Uterus (tissue), 2 donors: ENCODE results near the gene SNX17.

Experiments used
- CTCF ChIP-seq, 4 experiments: fragments of 200-600 bp in 2 of 4; fragments of 450-650 bp in 2 of 4; sonication (generic) in 2 of 4; IDR thresholded peaks; one replicate each; pipeline ENCODE4 v1.5.1; 2016 to 2019; ENCODE audit warnings: antibody characterized with exemption in 4 of 4, mild to moderate bottlenecking in 2 of 4, moderate library complexity in 1 of 4
- POLR2A ChIP-seq, 2 donors: fragments of 450-650 bp; IDR thresholded peaks; one replicate each; pipeline ENCODE4 v1.6.1; 2016; ENCODE audit warnings: antibody characterized with exemption in 2 of 2, mild to moderate bottlenecking in 1 of 2, moderate library complexity in 1 of 2

DNA sequence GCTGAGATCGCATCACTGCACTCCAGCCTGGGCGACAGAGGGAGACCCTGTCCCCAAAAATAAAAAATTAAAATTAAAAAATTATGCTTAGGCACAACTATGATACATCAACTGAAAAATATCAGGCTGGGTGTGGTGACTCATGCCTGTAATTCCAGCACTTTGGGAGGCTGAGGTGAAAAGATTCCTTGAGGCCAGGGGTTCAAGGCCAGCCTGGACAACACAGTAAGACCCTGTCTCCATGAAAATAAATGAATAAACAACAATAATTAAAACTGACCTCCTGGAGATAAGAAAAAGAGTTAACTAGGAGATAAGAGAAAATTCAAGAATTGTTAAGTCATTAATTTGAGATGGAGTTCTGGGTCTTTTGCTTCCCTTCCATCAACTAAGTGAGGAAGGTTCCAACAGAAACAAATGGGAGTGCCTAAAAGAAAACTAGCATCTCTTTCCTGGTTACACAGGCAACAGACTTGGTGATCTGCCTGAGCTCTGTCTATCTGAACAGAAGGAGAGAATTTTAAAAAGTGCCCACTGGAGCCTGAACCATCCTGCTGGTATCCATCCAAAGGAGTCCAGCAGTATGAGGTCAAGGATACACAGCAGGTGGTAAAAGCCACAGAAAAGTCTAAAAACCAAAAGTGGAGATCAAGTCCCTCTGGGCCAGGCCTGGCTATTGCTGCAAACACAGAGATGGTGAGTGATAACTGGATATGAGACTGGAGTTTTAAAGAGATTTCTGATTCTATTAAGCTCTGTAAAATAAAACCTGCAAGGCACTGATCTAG lies 30.1 kb downstream of the SNX17 start:
- no peak for TF ChIP-seq CTCF (IDR thresholded peaks at IDR 0.05)
- no peak for TF ChIP-seq POLR2A (IDR thresholded peaks at IDR 0.05)
